GM12878 (cell line): ENCODE results near the gene RARG. TPM values are rescaled to one million over a fixed set of nuclear protein-coding genes. Genes with fewer than 3 reads are reported as not detected.

ENCODE experiments used
- ATAC-seq: fragments of 200-7000 bp; cut with Tn5 transposase; 3 replicates; pipeline ENCODE4 v1.9.1; 2020; ENCODE audit warnings: mild to moderate bottlenecking, moderate library complexity
- BruUV-seq: library from RNA; stranded (reverse); fragments of 400-500 nt; replicated peaks from 2 replicates; lab custom pipeline; 2021; lab: Mats Ljungman, UMichigan
- CTCF ChIA-PET: fragments of 300-600 bp; sonication (Branson Sonifier 250); formaldehyde crosslinking; extraction: SDS; loops from one replicate; lab custom pipeline; 2021; ENCODE audit warnings: inconsistent platforms; lab: Yijun Ruan, JAX
- POLR2A ChIA-PET: fragments of 350-600 bp; formaldehyde crosslinking; extraction: SDS; loops from one replicate; lab custom pipeline; 2021; ENCODE audit warnings: inconsistent platforms; lab: Charles Lee
- RAD21 ChIA-PET: fragments of 300-600 bp; sonication (Branson Sonifier 250); formaldehyde crosslinking; loops from one replicate; lab custom pipeline; 2023; ENCODE audit warnings: antibody characterized with exemption; ENCODE audit not compliant: unreplicated experiment; lab: Charles Lee
- SMC1A ChIA-PET: fragments of 300-600 bp; sonication (Branson Sonifier 250); formaldehyde crosslinking; loops from one replicate; lab custom pipeline; 2023; ENCODE audit not compliant: unreplicated experiment, uncharacterized antibody; lab: Charles Lee
- DNase-seq: peaks from one replicate; pipeline ENCODE4 v3.0.0-alpha.2; 2011; ENCODE audit warnings: low read depth, low spot score
- FAIRE-seq: peaks from 3 replicates; lab custom pipeline; 2011; peaks lifted over from hg19 to GRCh38; lab: Jason Lieb, UNC
- H2AFZ ChIP-seq: 2 replicates; pipeline ENCODE4 v1.6.0; 2011; ENCODE audit warnings: low read depth, low read length, control low read depth; ENCODE audit not compliant: control insufficient read depth
- H3K27ac ChIP-seq: 2 replicates; pipeline ENCODE4 v1.5.1; 2011; ENCODE audit warnings: control low read depth; ENCODE audit not compliant: control insufficient read depth, insufficient read depth
- H3K27me3 ChIP-seq, 2 experiments: replicated peaks in 1 of 2; 2 replicates each; pipeline versions ENCODE4 v1.6.0 to v1.6.1; 2011; ENCODE audit warnings: low read length in 1 of 2; ENCODE audit not compliant: control insufficient read depth in 2 of 2, insufficient read depth in 2 of 2
- H3K36me3 ChIP-seq, 2 experiments: 2 replicates each; pipeline ENCODE4 v1.5.1; 2011; ENCODE audit warnings: low read length in 1 of 2; ENCODE audit not compliant: control insufficient read depth in 2 of 2, insufficient read depth in 2 of 2
- H3K4me1 ChIP-seq: 2 replicates; pipeline ENCODE4 v1.6.1; 2011; ENCODE audit warnings: mild to moderate bottlenecking, low read length, moderate library complexity, mixed read lengths; ENCODE audit not compliant: control insufficient read depth, insufficient read depth
- H3K4me2 ChIP-seq: 2 replicates; pipeline ENCODE4 v1.6.0; 2011; ENCODE audit warnings: control low read depth; ENCODE audit not compliant: control insufficient read depth, insufficient read depth
- H3K4me3 ChIP-seq: fragments of 200-600 bp; sonication (generic); 2 replicates; pipeline ENCODE4 v1.5.1; 2016
- H3K79me2 ChIP-seq: 2 replicates; pipeline ENCODE4 v1.6.0; 2011; ENCODE audit warnings: low read length; ENCODE audit not compliant: control insufficient read depth, insufficient read depth
- H3K9ac ChIP-seq: 2 replicates; pipeline ENCODE4 v1.8.0; 2011; ENCODE audit warnings: low read length, control low read depth, mixed read lengths; ENCODE audit not compliant: control insufficient read depth, insufficient read depth
- H3K9me3 ChIP-seq: replicated peaks from 3 replicates; pipeline ENCODE4 v1.5.1; 2011; ENCODE audit warnings: mild to moderate bottlenecking, low read length; ENCODE audit not compliant: control insufficient read depth, insufficient read depth
- H4K20me1 ChIP-seq: 2 replicates; pipeline ENCODE4 v1.6.0; 2011; ENCODE audit not compliant: control insufficient read depth, insufficient read depth
- ASH2L ChIP-seq: fragments of 300-600, 200-600 bp; sonication (generic); IDR thresholded peaks from 2 replicates; pipeline ENCODE4 v1.6.1; 2017; ENCODE audit warnings: low read depth, mild to moderate bottlenecking, borderline replicate concordance
- BHLHE40 ChIP-seq, 2 experiments: fragments of 450-650 bp in 1 of 2; IDR thresholded peaks; 2 replicates each; pipeline ENCODE4 v1.6.1; 2011 to 2017; ENCODE audit warnings: low read depth in 2 of 2, borderline replicate concordance in 1 of 2, improper control_type of control experiment in 1 of 2, low read length in 1 of 2, mild to moderate bottlenecking in 1 of 2
- CHD1 ChIP-seq: IDR thresholded peaks from 2 replicates; pipeline ENCODE4 v1.6.1; 2012; ENCODE audit warnings: low read depth, low read length, improper control_type of control experiment
- CREB1 ChIP-seq: IDR thresholded peaks from 2 replicates; pipeline ENCODE4 v1.6.1; 2012; ENCODE audit warnings: low read depth, mild to moderate bottlenecking, inconsistent platforms
- EGR1 ChIP-seq, 2 experiments: IDR thresholded peaks; 1 replicate in 1 of 2; 2 replicates in 1 of 2; pipeline ENCODE4 v1.6.1; 2011 to 2012; ENCODE audit warnings: low read depth in 2 of 2, low read length in 2 of 2, borderline replicate concordance in 1 of 2, mild to moderate bottlenecking in 1 of 2, moderate library complexity in 1 of 2
- GABPA ChIP-seq: IDR thresholded peaks from 2 replicates; pipeline ENCODE4 v1.6.1; 2014; ENCODE audit warnings: antibody characterized with exemption, low read depth, mild to moderate bottlenecking, inconsistent platforms
- JUNB ChIP-seq: IDR thresholded peaks from 2 replicates; pipeline ENCODE4 v1.6.1; 2016; ENCODE audit warnings: antibody characterized with exemption, mild to moderate bottlenecking
- JUND ChIP-seq: IDR thresholded peaks from 2 replicates; pipeline ENCODE4 v1.6.1; 2012; ENCODE audit warnings: low read depth, mild to moderate bottlenecking, low read length, improper control_type of control experiment, moderate library complexity
- MEF2A ChIP-seq: IDR thresholded peaks from 2 replicates; pipeline ENCODE4 v1.6.1; 2011; ENCODE audit warnings: low read depth, mild to moderate bottlenecking, low read length, moderate library complexity; ENCODE audit not compliant: insufficient read depth
- NFIC ChIP-seq: IDR thresholded peaks from 2 replicates; pipeline ENCODE4 v1.6.1; 2012; ENCODE audit warnings: low read depth, mild to moderate bottlenecking, inconsistent platforms, low read length, moderate library complexity
- NFYB ChIP-seq: IDR thresholded peaks from 2 replicates; pipeline ENCODE4 v1.6.1; 2011; ENCODE audit warnings: low read depth, mild to moderate bottlenecking, low read length, improper control_type of control experiment, moderate library complexity; ENCODE audit not compliant: insufficient read depth
- NRF1 ChIP-seq: conservative IDR thresholded peaks from 2 replicates; pipeline ENCODE4 v1.6.1; 2011; ENCODE audit warnings: mild to moderate bottlenecking, low read depth, low read length, improper control_type of control experiment
- RUNX3 ChIP-seq: IDR thresholded peaks from 2 replicates; pipeline ENCODE4 v1.6.1; 2012; ENCODE audit warnings: low read length, inconsistent platforms
- SMC3 ChIP-seq: IDR thresholded peaks from 2 replicates; pipeline ENCODE4 v1.6.1; 2011; ENCODE audit warnings: low read length, improper control_type of control experiment, borderline replicate concordance
- YBX1 ChIP-seq: fragments of 450-650 bp; IDR thresholded peaks from 2 replicates; pipeline ENCODE4 v1.6.1; 2016; ENCODE audit warnings: antibody characterized with exemption
- ZNF217 ChIP-seq: fragments of 450-650 bp; IDR thresholded peaks from 2 replicates; pipeline ENCODE4 v1.6.1; 2017; ENCODE audit warnings: antibody characterized with exemption, mild to moderate bottlenecking
- ZNF274 ChIP-seq: IDR thresholded peaks from one replicate; pipeline ENCODE4 v1.8.0; 2011; ENCODE audit not compliant: insufficient read length, insufficient read depth
- ZNF384 ChIP-seq: IDR thresholded peaks from 2 replicates; pipeline ENCODE4 v1.6.1; 2012; ENCODE audit warnings: low read depth, mild to moderate bottlenecking, low read length, improper control_type of control experiment, borderline replicate concordance
- WGBS: methylation state at CpG from one replicate; pipeline ENCODE4 v1.1.6; 2016; ENCODE audit warnings: low lambda C conversion rate; ENCODE audit not compliant: insufficient replicate concordance, insufficient coverage; ENCODE audit errors: missing lambda C conversion rate; 5-methylcytosine and 5-hydroxymethylcytosine counted together
- in situ Hi-C: fragments of 300-500 bp; cut with MboI; formaldehyde crosslinking; loops from 9 replicates; pipeline ENCODE4 v1.14.3; 2018; ENCODE audit warnings: mixed read lengths
- intact Hi-C: fragments of 100-400 bp; cut with micrococcal nuclease; formaldehyde crosslinking; loops from one replicate; pipeline ENCODE4 v1.14.2; 2022; ENCODE audit not compliant: unreplicated experiment
- polyA plus RNA-seq, 11 experiments: library from polyadenylated mRNA; depleted of rRNA in 4 of 11; unstranded in 6 of 11; stranded (reverse) in 5 of 11; fragments of >200 nt; fragmentation: Nextera tagmentation in 4 of 11; fragmentation: Illumina TruSeq in 1 of 11; extraction: Ambion mirVana in 4 of 11; extraction: Trizol in 1 of 11; gene quantifications; 1 replicate in 1 of 11; 2 replicates in 10 of 11; pipeline versions ENCODE4 v1.2.1 to v1.2.3, GENCODE V29; 2011 to 2016; ENCODE audit warnings: inconsistent platforms in 2 of 11, missing spikeins in 2 of 11, low read depth in 1 of 11
- total RNA-seq, 4 experiments: library from RNA; depleted of rRNA in 3 of 4; stranded (reverse); fragments of >200 nt in 3 of 4; fragmentation: Illumina TruSeq in 1 of 4; extraction: Trizol in 1 of 4; gene quantifications; 2 replicates each; pipeline versions ENCODE4 v1.2.1 to v1.2.3, GENCODE V29; 2013 to 2021
- TF ChIP-seq, protein P1 (sequence below): IDR thresholded peaks from 2 replicates; pipeline ENCODE4 v1.6.1; 2011; ENCODE audit warnings: low read depth, mild to moderate bottlenecking, low read length, moderate library complexity, borderline replicate concordance; ENCODE audit errors: extremely low read depth
- TF ChIP-seq, protein P2 (sequence below): IDR thresholded peaks from 2 replicates; pipeline ENCODE4 v1.6.1; 2011; ENCODE audit warnings: borderline replicate concordance, low read depth, mild to moderate bottlenecking, moderate library complexity, low read length; ENCODE audit not compliant: insufficient read depth, poor library complexity, severe bottlenecking

Gene RARG
- total and polyA plus RNA-seq, 10 of the 15 experiments (the other 5 are each of a cell fraction or from before 2014, with no cell fraction given): 0.27 to 8.1 (median 4.1) TPM

DNA sequence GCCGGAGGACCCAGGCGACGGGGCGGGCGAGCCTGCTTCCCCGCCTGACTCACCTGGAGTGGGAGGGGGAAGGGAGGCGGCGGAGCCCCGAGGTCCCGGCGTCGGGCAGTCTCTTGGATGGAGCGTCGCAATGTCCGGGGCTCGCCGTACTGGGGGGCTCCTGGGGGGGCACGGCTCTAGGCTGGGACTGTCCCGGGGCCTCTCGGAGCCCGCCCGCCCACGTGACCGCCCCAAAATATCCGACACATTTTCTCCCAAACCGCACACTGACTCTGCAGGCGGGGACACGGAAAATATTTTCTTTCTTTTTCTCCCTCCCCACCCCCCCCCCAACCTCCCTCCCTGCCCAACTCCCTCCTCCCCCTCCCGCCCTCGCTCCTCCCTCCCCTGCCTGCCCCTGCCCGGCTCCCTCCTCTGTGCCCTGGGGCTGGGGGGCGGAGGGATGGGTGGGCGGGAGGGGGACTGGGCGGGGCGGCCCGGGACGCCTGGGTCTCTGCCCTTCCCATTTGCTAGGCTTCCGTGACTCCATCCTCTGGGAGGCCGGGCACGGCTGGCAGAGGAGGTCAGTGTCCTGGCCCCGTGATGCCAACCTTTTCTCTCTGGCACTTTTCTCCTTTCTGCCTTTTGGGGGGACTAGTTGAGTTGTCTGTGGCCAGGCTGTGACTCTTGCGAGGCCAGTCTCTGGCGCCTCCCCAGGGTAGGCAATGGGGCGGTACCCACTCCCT, at the start of gene RARG (continued):
- TF ChIP-seq RUNX3: no peak
- TF ChIP-seq CREB1: no peak
- no peak for TF ChIP-seq JUNB
- TF ChIP-seq SMC3: no peak
- no peak for TF ChIP-seq ZNF384
- no peak for TF ChIP-seq NFYB
- TF ChIP-seq NRF1: no peak
- peak in 1 of 2 experiments; percentile 58; a peak in 1 of 4 replicates for TF ChIP-seq BHLHE40 (IDR thresholded peaks at IDR 0.05; ENCODE audit: borderline replicate concordance in 1 of 2, low read depth in 2 of 2, low read length in 1 of 2)

DNA sequence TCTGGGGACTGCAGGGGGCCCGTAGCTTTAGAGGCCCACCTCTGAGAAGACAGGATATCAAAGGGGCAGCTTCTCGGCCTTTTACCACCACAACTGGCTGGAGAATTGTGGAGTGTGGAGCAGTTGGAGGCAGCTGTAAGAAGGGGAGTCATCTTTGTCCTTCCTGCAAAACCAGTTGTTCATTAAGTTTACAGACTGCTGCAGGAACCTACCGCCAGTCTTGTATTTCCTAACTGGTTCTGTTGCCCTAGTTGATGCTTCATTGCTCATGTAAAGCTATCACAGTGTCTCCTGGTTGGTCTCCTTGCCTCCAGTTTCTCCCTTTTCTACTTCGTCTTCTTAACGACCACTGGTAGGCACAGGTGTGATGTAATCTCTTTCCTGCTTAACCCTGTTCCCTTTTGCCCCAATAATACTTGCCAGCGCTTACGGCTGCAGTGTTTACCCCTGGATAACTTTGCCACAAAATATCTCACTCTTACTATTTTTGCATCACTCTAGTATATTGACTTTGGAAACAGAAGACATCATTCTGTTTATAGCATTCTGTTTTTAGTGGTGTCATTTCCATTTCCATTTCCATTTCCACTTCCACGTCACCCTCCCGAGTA, 48.0 kb upstream of the RARG start:
- Histone ChIP-seq H3K36me3 (peaks cover 29 to 32% of the 10 kb centered on the region in 2 experiments), H3K4me3 (no peak overlapping the region), H3K4me2 (no peak overlapping the region), H4K20me1 (no peaks in the 10 kb centered on the region), H2AFZ (no peak overlapping the region)
- BruUV-seq: no TSS peak
- in situ Hi-C loops: no loop called here
- intact Hi-C loops: no loop called here
- RAD21 ChIA-PET: no interaction called here
- ATAC-seq: no peak
- POLR2A ChIA-PET: interaction anchor here (1.3 kb wide), 1 partner anchor 26 kb away, joined by 3 read pairs; no protein-coding TSS in a partner anchor
- CTCF ChIA-PET: interaction anchor here (1.3 to 3.5 kb wide), 5 partner anchors 10 to 120 kb away, joined by 4 to 17 read pairs (median 9); no protein-coding TSS in a partner anchor
- no peak for TF ChIP-seq ASH2L
- TF ChIP-seq, protein P1, sequence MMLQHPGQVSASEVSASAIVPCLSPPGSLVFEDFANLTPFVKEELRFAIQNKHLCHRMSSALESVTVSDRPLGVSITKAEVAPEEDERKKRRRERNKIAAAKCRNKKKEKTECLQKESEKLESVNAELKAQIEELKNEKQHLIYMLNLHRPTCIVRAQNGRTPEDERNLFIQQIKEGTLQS: no peak
- no peak for TF ChIP-seq EGR1 (IDR thresholded peaks at IDR 0.05; ENCODE audit: borderline replicate concordance in 1 of 2, low read depth in 2 of 2, low read length in 2 of 2)
- TF ChIP-seq MEF2A: no peak
- TF ChIP-seq YBX1: no peak
- TF ChIP-seq, protein P2, sequence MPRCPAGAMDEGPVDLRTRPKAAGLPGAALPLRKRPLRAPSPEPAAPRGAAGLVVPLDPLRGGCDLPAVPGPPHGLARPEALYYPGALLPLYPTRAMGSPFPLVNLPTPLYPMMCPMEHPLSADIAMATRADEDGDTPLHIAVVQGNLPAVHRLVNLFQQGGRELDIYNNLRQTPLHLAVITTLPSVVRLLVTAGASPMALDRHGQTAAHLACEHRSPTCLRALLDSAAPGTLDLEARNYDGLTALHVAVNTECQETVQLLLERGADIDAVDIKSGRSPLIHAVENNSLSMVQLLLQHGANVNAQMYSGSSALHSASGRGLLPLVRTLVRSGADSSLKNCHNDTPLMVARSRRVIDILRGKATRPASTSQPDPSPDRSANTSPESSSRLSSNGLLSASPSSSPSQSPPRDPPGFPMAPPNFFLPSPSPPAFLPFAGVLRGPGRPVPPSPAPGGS: no peak
- no peak for TF ChIP-seq ZNF274
- TF ChIP-seq JUND: no peak
- TF ChIP-seq NFIC: no peak
- no peak for TF ChIP-seq GABPA
- TF ChIP-seq ZNF217: no peak
- no peak for TF ChIP-seq CHD1
- TF ChIP-seq, all 136 proteins: peak for 0
- SMC1A ChIA-PET: interaction anchor here (1.1 to 2.2 kb wide), 2 partner anchors 12 to 98 kb away, joined by 5 to 6 read pairs; partner anchors contain the start of gene ESPL1
- Histone ChIP-seq H3K4me1 (no peaks in the 10 kb centered on the region), H3K9me3 (no peaks in the 10 kb centered on the region), H3K27me3 (no peaks in the 10 kb centered on the region), H3K79me2 (no peaks in the 10 kb centered on the region), H3K9ac (no peak overlapping the region), H3K27ac (no peak overlapping the region)
- FAIRE-seq: no peak
- 89% methylated on average over 9 of the region's 9 CpGs for WGBS
- DNase-seq: no peak
